NCI-H1694 treated with DMSO at 0.1 percent for 48 hours (cell line): ENCODE results near the gene GNAQ.
"Not testable (repeated sequence)": the region's sequence is repeated elsewhere in the genome, so short reads cannot be mapped to it uniquely, and the experiment has no call there.

ENCODE experiments used
- DNase-seq: peaks from one replicate; lab custom pipeline; 2025; lab: John Stamatoyannopoulos, UW

The GNAQ gene

GRCh38 chr9:77729177-77729576, 302.4 kb downstream of the GNAQ start:
- no peak for DNase-seq

- no peak for DNase-seq
These were observed 304.8 kb downstream of the GNAQ start for GRCh38 chr9:77726814-77727213.

- no peak for DNase-seq
These were observed 305.3 kb downstream of the GNAQ start for GRCh38 chr9:77726289-77726688.

DNA sequence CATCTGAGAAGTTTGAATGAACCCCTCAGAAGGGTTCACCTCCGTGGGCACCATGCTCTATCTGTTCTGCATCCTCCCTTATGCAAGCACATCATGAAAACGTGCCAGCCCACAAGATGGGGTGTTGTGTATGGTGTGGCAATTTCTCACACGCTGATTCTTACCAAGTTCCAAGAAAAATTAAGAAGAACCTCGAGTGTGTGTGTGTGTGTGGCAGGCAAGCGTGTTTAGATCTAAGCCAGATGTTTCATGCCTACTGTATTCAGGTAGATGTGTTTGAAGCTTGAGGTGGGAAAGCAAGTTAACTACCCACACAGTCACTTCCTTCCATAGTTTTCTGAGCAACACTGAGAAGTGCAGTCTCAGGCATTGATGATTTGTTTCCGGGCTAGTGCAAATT, 305.8 kb downstream of the GNAQ start:
- no peak for DNase-seq

DNA sequence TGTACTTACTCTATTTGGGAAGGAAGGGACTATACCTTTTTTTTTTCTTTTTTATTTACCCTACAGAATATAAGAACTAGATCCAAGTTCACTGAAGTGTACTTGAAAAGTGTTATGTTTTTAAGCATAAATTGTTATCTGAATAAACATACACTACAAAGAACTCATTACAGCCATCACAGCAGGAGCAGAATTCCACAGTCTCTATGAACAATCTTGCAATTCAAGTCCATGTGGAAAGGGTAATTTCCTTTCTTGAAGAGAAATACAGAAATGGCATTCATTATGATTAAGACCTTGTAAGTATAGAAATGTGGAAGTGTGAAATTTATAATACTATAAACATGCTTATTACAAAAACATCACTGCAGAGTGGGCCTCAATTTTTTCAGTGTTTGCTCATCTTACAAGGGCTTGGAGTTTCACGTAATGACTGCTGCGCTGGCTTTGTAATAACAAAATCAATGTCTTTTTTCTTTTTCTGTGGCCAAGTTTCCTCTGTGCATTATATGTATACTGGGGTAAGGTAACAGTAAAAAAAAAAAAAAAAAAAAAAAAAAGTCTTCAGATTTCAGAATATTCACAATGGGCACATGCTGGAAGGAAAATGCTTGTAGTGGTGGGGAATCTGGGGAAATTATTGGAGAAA, 306.4 kb downstream of the GNAQ start:
- DNase-seq = no peak

DNA sequence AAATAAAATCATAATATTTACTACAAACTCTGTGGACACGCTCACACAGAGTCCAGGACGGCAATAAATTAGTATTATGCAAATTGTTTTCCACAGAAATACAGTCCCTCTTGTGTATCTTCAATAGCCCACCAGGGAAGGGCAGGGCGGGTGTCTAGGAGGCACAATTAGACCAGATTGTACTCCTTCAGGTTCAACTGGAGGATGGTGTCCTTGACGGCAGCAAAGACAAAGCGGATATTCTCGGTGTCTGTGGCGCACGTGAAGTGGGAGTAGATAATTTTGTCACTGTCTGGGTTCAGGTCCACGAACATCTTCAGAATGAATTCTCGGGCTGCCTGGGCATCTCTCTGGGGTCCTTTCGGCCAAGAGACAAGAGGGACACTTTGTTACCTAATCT, 310.5 kb downstream of the GNAQ start:
- not testable (repeated sequence) for DNase-seq

GRCh38 chr9:77719321-77719720, 312.3 kb downstream of the GNAQ start:
- DNase-seq = no peak

DNA sequence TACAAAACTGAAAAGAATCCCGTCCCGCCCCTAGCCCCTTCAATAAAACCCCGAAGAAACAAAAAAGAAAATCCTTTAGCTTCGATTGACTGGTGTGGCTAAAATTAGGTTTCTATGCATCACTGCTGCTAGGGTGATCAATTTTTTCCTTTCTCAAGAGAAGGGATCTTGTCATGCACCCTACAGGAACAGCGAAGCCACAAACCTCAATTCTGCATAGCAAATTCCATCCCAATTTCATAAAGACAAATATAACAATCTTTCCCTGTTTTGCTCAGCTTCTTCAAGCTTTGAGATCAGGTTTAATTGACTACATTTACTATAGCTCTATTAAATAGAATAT, 313.3 kb downstream of the GNAQ start:
- DNase-seq = not testable (repeated sequence)

- not testable (repeated sequence) for DNase-seq
These were observed 313.9 kb downstream of the GNAQ start for GRCh38 chr9:77717608-77718297.

GRCh38 chr9:77714077-77714549, 317.5 kb downstream of the GNAQ start:
- no peak for DNase-seq

DNA sequence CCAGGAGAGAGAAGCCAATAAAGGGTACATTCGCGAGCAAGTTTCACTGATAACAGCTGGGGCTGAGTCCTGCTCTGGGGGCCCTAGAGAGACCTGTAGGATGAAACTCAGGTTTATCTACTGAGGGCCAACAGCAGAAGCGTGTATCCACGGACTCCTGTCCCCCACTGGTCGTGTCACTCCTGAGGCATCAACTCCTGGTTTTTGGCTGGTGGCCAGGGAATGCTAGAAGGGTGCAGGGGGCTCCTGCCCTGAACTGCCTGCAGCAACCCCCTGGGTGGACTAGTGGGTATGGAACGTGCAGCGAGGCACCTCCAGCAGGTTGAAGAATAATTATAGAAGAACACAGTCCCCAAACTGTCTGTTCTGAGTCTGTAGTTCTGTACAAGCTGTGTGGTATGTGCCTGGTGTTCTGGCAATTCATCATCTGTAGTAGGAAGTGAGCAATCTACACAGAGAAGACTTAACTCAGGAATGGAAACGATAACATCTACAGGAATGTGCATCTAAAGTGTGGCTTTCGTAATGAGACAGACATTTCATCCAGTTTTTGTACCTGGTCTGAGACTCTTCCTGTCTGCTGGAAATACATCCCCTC, 319.0 kb downstream of the GNAQ start:
- no peak for DNase-seq

DNA sequence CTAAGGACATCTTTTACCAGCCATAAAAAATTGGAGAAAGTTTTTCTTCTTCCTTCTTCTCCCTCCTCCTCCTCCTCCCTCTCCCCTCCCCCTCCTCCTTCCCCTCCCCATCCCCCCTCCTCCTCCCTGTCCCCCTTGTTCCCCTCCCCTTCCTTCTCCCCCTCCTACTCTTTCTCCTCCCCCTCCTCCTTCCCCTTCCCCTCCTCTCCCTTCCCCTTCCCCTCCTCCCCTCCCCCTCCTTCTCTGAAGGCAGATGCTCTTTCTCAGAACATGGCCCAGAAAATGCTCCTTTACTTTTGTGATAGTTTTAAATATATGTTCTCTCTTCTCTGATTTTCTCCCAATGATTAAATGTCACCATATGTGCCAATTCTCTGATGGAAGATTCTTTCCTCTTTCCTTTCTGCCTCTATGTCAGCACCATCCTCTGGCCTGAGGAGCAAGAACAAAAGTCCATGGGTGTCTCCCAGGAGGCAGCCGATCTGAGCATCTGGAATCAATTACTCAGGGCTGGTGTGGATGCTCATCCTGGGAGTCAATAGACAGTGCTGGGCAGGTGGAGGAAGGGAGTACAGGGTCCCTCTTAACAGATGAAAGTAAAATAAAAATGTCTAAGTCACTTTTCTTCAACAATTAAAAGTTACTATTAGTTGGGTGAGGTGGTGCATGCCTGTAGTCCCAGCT, 320.5 kb downstream of the GNAQ start:
- no peak for DNase-seq

DNA sequence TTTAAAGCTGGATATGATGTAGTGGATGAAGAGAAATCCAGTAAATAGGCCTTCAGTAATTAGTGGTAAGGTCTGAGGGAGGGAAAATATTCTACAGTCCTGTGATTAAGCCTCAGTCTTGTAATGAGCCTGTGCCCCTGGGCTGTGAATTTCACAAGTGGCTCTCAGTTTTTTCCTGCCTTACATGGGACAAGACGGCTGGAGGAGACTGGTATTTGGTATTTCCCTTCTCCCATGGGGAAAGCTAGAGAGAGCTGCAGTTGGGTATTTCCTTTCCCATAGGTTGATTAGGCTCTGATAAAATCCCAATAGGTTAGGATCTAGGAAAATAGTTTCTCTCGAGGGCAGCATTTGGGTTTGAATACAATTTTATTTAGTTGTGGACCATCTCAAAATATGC, 321.3 kb downstream of the GNAQ start:
- no peak for DNase-seq

DNA sequence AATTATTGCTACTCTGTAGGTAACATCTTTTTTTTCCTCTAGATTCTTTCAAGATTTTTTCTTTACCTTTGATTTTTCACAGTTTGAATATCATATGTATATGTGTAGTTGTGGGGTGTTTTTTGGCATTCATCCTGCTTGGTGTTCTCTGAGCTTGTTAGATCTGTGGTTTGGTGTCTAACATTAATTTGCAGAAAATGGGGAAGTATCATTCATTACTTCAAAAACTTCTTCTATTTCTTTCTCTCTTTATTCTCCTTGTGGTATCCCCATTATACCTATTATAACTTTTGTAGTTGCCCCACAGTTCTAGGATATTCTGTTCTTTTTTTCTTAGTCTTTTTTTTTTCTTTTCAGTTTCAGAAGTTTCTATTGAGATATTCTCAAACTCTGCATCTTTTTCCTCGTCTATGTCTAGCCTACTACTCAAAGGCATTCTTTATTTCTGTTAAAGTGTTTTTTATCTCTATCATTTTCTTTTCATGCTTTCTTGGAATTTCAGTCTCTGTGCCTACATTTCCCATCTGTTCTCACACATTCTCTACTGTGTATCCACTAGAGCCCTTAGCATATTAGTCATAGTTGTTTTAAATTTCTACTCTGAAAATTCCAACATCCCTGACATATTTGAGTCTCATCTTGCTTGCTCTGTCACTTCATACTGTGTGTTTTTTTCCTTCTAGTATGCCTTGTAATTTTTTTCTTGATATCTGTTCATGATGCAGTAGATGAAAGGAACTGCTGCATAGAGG, 323.4 kb downstream of the GNAQ start:
- no peak for DNase-seq

DNA sequence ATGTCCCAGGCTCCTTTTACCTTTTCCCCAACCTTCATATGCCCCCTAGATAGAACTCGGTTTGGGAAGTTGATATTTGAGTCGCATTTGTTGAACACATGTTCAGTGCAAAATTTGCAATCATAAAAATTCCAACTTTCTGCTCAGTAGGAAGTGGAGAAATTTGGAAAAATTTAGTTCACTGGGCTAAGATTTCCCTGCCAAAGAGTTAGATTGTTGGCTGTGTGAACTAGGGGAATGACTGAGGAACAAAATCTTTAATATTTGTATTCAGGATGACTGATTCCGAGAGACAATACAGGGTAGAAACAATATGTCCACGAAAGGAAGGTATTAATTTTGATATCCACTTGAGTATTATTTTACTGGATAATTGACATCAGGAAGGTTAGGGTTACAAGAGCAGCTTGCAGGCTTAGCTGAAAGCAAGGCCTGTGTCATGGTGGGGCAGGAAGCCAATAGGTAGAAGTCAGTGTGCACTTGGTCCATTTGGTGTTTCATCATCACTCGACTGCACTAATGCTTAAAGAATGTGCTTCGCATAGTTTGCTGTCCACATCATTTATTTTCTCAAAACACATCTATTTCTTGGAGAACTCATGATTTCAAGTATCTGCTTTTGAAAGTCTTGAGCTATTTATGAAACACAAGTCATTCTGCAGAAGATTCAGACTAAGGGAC, 324.1 kb downstream of the GNAQ start:
- no peak for DNase-seq

DNA sequence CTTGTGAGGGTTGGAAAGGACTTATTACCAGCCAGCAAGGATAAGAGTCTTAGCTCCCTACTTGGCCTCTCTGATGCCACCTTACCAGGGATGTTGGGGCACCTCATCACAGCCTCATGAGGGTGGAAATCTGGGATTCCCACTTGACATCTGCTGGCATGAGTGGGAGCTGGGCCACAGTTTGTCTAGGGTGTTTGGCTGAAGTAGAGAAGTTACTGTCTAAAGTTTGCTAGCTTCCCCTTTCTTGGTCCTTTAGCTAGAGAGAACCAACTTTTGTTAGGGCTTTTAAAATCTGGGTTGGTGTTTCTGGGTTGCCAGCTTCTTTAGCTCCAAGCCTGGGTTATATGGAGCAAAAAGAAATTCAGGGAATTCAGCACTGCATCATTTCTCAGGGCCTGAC, 326.0 kb downstream of the GNAQ start:
- DNase-seq = no peak

DNA sequence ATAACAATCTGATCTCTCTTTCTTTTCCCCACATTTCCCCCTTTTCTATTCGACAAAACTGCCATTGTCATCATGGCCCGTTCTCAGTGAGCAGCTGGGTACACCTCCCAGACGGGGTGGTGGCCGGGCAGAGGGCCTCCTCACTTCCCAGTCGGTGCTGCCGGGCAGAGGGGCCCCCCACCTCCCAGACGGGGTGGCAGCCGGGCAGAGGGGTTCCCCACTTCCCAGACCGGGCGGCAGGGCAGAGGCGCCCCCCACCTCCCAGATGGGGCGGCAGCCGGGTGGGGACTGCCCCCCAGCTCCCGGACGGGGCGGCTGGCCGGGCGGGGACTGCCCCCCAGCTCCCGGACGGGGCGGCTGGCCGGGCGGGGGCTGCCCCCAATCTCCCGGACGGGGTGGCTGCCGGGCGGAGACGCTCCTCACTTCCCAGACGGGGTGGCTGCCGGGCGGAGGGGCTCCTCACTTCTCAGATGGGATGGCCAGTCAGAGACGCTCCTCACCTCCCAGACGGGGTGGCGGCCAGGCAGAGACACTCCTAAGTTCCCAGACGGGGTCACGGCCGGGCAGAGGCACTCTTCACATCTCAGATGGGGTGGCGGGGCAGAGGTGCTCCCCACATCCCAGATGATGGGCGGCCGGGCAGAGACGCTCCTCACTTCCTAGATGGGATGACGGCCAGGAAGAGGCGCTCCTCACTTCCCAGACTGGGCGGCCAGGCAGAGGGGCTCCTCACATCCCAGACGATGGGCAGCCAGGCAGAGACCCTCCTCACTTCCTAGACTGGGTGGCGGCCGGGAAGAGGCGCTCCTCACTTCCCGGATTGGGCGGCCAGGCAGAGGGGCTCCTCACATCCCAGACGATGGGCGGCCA, 328.9 kb downstream of the GNAQ start:
- not testable (repeated sequence) for DNase-seq

DNA sequence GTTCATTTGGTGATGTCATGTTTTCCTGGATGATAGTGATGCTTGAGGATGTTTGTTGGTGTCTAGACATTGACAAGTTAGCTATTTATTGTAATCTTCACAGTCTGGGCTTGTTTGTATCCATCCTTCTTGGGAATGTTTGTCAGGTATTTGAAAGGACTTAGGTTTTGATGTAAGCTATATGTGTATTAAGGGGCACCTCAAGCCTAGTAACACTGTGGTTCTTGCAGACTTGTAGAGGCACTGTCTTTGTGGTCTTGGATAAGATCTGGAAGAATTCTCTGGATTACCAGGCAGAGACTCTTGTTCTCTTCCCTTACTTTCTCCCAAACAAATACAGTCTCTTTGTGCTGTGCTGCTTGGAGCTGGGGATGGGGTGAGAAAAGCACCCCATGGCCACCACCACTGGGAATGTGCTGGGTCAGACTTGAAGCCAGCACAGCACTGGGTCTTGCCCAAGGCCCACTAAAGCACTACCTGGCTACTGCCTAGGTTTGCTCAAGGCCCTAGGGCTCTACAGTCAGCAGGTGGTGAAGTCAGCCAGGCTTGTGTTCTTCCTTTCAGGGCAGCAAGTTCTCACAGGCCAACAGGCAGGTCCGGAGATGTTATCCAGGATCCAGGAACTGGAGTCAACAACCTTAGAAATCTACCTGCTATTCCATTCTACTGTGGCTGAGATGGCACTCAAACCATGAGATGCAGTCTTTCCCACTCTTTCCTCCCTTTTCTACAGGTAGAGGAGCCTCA, 334.2 kb downstream of the GNAQ start:
- no peak for DNase-seq

DNA sequence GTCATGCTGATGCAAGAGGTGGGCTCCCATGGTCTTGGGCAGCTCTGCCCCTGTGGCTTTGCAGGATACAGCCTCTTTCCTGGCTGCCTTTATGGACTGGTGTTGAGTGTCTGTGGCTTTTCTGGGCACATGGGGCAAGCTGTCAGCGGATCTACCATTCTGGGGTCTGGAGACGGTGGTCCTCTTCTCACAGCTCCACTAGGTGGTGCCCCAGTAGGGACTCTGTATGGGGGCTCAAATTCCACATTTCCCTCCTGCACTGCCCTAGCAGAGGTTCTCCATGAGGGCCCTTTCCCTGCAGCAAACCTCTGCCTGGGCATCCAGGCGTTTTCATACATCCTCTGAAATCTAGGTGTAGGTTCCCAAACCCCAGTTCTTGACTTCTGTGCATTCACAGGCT, 340.9 kb downstream of the GNAQ start:
- not testable (repeated sequence) for DNase-seq

GRCh38 chr9:77690119-77690518, 341.5 kb downstream of the GNAQ start:
- DNase-seq = not testable (repeated sequence)
